Measurements from ENCODE around the gene ATXN7L1.

The ATXN7L1 gene

DNA sequence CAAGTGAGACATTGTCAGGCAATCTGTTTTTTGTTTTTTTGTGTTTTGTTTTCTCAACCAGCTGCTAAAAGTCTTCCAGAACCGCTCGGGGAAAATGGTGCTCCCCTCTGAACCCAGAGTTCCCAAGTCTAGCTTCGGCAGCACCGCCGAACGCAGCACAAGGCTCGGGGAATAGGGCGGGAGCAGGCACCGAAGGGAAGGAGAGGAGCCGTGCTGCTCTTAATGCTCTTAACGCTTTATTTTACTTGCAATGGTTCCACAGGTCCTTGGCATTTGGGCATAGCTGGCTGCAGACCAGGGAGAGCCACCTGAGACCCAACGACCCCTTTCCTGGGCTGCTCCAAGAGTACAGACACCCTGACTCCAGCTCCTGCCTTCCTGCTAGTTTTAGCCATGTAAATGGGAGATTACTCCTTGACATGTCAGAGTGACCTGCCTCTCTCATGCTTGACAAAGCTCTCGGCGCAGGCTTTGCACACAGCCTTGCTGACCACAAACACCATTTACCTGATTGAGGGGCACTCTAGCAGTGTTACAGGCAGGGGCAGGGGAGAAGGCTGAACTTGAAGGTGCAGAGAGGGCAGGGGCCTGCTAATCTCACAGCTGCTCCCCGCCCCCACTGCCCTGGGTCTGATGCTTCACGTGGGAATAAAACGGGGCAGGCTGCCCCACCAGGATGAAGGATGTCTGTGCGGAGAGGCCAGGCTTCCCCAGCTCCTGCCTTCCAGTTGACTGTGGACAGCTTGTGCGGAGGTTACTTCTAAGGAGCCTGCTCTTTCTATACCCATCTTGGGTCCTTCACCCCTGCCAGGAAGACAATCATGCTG is 236.5 kb downstream of the ATXN7L1 start:
- DNase-seq: no peak

- no peak for DNase-seq
Measured at GRCh38 chr7:105638902-105639495, 237.4 kb downstream of the ATXN7L1 start.

GRCh38 chr7:105638334-105638733 is 238.1 kb downstream of the ATXN7L1 start:
- no peak for DNase-seq

- DNase-seq: no peak
Measured at GRCh38 chr7:105637755-105638154, 238.6 kb downstream of the ATXN7L1 start.

DNA sequence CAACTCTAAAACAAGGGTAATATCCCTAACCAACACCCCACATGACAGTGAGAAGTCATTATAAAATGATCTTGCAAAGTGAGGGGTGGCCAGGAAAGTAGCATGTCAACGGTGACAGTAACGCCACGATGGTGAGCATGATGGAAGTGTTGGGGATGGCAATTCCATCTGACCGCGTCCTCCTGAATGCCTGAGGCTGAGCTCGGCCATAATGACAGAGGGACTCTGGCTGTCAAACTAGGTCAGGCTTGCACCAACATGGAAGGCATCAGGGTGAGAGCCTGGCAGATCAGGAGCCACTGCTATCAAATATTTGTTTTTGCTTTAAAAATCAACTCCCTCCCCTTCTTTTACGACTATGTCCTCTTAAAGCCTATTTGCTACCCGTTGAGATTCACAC is 239.4 kb downstream of the ATXN7L1 start:
- no peak for DNase-seq

GRCh38 chr7:105635197-105635596 is 241.2 kb downstream of the ATXN7L1 start:
- DNase-seq: no peak

- DNase-seq: no peak
Measured at GRCh38 chr7:105625986-105626385, 250.4 kb downstream of the ATXN7L1 start.

GRCh38 chr7:105623906-105624305 is 252.5 kb downstream of the ATXN7L1 start:
- no peak for DNase-seq

DNA sequence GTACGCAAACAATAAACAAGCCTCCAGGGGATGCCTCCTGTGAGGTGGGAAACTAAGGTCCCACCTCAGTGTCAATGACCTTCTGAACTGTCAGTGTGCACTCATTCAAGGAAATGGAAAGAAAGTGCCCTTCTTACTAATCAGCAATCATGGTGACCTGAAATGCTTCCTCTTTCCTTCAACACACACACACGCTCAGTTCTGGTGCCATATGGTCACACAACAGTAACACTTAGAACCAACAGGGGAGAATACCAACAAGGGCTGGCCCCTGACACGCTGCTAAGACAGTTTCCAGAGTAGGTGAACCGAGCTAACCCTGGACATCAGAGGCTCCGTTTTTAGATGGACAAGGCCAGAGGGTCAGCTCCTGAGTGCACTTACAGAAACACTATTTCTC is 253.0 kb downstream of the ATXN7L1 start:
- DNase-seq: no peak

DNA sequence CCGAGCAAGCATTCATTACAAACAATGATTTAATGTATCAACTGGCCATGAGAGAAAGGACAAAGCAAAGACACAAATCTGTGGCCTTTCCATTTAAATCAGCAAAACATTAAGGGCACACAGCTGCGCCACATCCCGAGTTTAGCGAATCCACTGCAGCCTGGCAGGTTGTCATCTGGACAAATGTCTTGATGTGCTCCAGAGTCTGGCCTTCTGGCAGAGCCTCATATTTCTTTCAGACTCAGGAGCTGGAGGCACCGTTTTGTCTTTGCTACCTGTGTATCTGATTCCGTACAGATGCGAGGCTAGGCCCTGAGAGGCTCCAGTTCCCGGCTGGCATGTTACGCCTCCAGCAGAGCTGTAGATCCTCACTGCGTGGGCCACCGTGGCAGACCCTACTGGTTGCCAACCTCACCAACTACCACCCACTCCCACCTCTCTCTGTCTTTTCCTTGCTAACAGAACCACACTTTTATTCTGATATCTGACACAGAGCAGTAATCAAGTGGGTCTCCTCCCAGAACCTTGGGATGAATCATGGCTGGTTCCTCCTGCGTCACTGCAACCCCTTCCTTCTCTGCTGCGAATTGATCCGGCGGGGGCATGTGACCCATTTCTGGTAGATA is 254.2 kb downstream of the ATXN7L1 start:
- DNase-seq: no peak

DNA sequence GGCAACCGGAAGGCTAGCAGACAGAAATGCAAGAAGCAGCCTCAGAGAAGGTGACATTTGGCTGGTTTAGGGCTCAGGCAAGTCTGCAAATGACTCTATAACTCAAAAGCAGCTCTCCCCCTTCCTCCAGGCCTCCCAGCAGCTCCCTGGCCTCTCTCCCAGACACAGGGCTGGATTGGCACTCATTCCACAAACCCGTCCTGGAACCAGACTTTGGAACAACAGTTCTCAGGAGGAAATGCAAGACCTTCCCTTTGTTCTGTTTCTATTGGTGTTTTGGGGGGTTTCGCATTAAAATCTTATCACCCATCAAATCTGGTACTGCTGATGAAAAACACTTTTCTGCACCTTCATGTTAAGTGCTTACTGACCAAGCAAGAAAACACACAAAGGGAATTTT is 254.8 kb downstream of the ATXN7L1 start:
- DNase-seq: no peak

DNA sequence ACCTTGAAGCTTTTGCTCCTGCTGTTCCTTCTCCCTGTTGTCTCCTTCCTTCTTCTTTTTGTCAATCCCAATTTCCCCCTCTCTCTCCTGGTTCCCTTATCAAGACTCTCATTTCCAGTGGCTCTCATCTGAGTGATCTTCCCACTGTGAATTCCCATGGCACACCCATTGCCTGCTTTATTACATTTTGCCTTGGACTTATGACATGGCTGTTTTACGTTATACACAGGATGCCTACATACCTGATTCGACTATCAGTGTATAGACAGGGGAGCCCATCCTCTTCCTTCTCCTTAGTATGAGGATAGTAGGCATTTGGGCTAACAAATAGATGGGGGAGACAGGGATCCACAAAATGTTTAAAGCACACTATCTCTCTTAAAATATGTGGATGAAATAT is 255.2 kb downstream of the ATXN7L1 start:
- DNase-seq: no peak

DNA sequence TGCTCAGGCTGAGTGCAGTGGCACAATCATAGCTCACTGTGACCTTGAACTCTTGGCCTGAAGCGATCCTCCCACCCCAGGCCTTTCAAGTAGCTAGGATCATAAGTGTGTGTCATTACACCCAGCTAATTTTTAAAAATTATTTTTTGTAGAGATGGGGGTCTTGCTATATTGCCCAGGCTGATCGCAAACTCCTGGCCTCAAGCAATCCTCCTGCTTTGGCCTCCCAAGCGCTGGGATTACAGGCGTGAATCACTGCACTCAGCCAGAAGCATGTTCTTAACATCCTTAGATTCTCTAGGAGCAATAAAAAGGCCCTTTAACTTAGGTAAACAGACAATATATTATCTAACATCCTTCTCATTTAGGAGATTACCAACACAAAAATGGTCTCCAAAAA is 256.8 kb downstream of the ATXN7L1 start:
- no peak for DNase-seq

DNA sequence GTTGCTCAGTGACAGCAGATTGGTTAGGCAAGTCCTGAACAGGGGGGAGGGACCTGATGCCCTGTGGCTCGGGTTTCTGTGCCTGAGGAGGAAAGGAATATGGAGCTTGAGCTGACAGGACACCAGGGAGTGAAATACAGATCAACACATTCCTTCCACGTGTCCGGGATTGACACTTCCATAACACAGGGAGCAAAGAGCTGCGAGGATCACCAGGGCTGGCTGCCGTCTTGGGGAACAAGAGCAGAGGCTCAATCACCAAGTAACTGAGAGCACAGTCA is 258.4 kb downstream of the ATXN7L1 start:
- no peak for DNase-seq

GRCh38 chr7:105617280-105618015 is 259.0 kb downstream of the ATXN7L1 start:
- no peak for DNase-seq

DNA sequence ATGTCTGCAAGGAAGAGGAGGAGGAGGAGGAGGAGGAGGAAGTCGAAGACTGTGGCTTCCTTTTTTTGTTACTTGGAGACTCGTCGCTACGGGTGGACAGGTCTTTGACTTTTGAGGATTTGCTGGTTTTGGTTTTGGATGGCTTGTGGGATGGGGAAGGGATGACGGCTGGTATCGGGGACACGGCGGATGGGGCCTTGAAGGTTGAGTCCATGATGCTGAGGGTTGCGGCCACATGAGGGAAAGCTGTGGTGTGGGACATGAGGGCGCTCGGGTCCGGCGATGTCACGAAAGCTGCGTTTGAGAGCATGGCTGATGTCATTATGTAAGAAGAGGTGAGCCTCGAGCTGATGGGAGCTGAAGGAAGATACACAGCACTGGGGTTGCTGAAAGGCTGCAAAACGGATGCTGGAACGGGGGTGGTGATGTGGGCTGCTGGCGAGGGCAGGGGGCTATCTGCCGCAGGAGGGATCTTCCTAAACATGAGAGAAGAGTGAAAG is 262.0 kb downstream of the ATXN7L1 start:
- no peak for DNase-seq

GRCh38 chr7:105613611-105614330 is 262.6 kb downstream of the ATXN7L1 start:
- DNase-seq: no peak

- no peak for DNase-seq
Measured at GRCh38 chr7:105612806-105613205, 263.6 kb downstream of the ATXN7L1 start.

GRCh38 chr7:105611856-105612775 is 264.3 kb downstream of the ATXN7L1 start:
- DNase-seq: no peak

DNA sequence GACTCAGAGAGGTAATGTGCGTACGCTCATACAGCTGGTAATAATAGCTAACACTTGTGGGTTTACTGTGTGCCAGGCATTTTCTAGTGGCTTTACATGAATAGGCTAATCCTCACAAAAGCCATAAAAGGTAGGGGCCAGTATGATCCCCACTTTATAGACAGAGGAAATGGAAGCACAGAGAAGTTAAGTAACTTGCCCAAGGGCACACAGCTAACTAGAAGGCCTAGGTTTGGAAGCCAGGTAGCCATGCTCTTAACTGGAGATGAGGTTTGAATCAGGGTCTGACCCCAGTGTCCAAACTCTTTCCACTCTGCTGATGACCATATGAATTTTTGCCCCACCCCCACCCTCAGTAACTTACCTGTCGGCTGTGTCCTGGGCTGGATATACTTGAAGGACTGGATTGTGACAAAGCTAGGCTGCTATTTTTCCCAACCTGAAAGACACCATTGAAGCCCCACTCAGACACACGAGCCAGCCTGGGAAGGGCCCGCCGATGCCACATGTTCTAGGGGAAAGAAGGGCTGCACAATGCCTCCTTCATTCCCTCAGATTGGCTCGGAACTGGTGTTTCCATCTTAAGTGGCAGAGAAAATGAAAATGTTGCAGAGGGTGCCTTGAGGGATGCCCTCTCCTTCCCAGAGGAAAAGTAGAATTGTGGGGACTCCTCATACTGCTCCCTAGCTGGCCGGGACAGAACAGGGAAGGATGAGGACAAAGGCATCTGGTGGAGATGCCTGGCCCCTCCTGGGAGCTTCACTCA is 266.1 kb downstream of the ATXN7L1 start:
- no peak for DNase-seq

Data from activated CD4-positive, alpha-beta T cell treated with anti-CD3 and anti-CD28 coated beads, Interleukin-2, amount 50 U/mL, for 1 hour (primary cell).